Tibial nerve (tissue), 4 donors: ENCODE results near the gene PXMP4. TPM values are rescaled to one million over a fixed set of nuclear protein-coding genes. Genes with fewer than 3 reads are reported as not detected.

Source experiments
- DNase-seq, 2 donors: peaks; one replicate each; pipeline ENCODE4 v3.0.0-alpha.2; 2019; ENCODE audit warnings: low spot score in 2 of 2
- H3K27ac ChIP-seq, 4 donors: fragments of 200-600 bp; sonication (generic) in 3 of 4; one replicate each; pipeline ENCODE4 v1.5.1; 2017 to 2019; ENCODE audit warnings: mild to moderate bottlenecking in 1 of 4
- H3K27me3 ChIP-seq, 2 donors: fragments of 200-600 bp; sonication (generic) in 1 of 2; one replicate each; pipeline versions ENCODE4 v1.5.1 to v1.6.0; 2017 to 2019
- H3K36me3 ChIP-seq, 3 donors: fragments of 200-600 bp; sonication (generic); one replicate each; pipeline ENCODE4 v1.5.1; 2018 to 2019
- H3K4me1 ChIP-seq, 4 donors: fragments of 200-600 bp; sonication (generic) in 3 of 4; one replicate each; pipeline ENCODE4 v1.5.1; 2017 to 2019
- H3K4me3 ChIP-seq, 4 donors: fragments of 200-600 bp; sonication (generic) in 3 of 4; one replicate each; pipeline ENCODE4 v1.5.1; 2017 to 2019; ENCODE audit warnings: mild to moderate bottlenecking in 1 of 4, moderate library complexity in 1 of 4
- H3K9me3 ChIP-seq, 4 donors: fragments of 200-600 bp; sonication (generic) in 3 of 4; one replicate each; pipeline ENCODE4 v1.5.1; 2017 to 2019
- CTCF ChIP-seq, 5 experiments: fragments of 200-600 bp in 3 of 5; fragments of 450-650 bp in 2 of 5; sonication (generic) in 3 of 5; IDR thresholded peaks; one replicate each; pipeline ENCODE4 v1.5.1; 2016 to 2019; ENCODE audit warnings: antibody characterized with exemption in 5 of 5, mild to moderate bottlenecking in 3 of 5, moderate library complexity in 2 of 5
- EP300 ChIP-seq, 2 donors: sonication (generic); formaldehyde crosslinking; IDR thresholded peaks; one replicate each; pipeline ENCODE4 v1.6.1; 2017; ENCODE audit warnings: antibody characterized with exemption in 2 of 2, mild to moderate bottlenecking in 1 of 2
- POLR2A ChIP-seq, 2 donors: fragments of 450-650 bp; IDR thresholded peaks; one replicate each; pipeline ENCODE4 v1.6.1; 2017; ENCODE audit warnings: antibody characterized with exemption in 2 of 2, mild to moderate bottlenecking in 2 of 2, moderate library complexity in 2 of 2
- WGBS, 2 donors: methylation state at CpG; one replicate each; pipeline ENCODE4 v1.1.5; 2018; 5-methylcytosine and 5-hydroxymethylcytosine counted together
- total RNA-seq, 4 donors: library from RNA; depleted of rRNA; stranded (reverse); fragments of >200 nt; gene quantifications; one replicate each; pipeline ENCODE4 v1.1.0, GENCODE V29; 2016

The PXMP4 gene
- total RNA-seq, 4 donors from 2014 or later: 5.1 to 9.6 (median 8.6) TPM

GRCh38 chr20:33753763-33754162, 33.7 kb upstream of the PXMP4 start:
- WGBS, 2 donors: 82 to 89% methylated on average over 5 of the region's 5 CpGs
- DNase-seq: no peak
- peaks cover 0 to 6% (median 0%) of the 10 kb centered on the region in 4 donors for H3K9me3 ChIP-seq
- H3K4me1 ChIP-seq: no peaks in the 10 kb centered on the region
- H3K36me3 ChIP-seq: peaks cover 0 to 84% (median 0%) of the 10 kb centered on the region in 3 donors
- H3K27ac ChIP-seq: no peak overlapping the region
- H3K27me3 ChIP-seq: no peaks in the 10 kb centered on the region
- H3K4me3 ChIP-seq: no peak overlapping the region
- TF ChIP-seq POLR2A (IDR thresholded peaks at IDR 0.05): no peak
- no peak for TF ChIP-seq CTCF (IDR thresholded peaks at IDR 0.05)
- TF ChIP-seq EP300 (IDR thresholded peaks at IDR 0.05): no peak

GRCh38 chr20:33753143-33753542, 33.0 kb upstream of the PXMP4 start:
- H3K27ac ChIP-seq: no peak overlapping the region
- H3K27me3 ChIP-seq: no peaks in the 10 kb centered on the region
- TF ChIP-seq POLR2A (IDR thresholded peaks at IDR 0.05): no peak
- no peak for TF ChIP-seq EP300 (IDR thresholded peaks at IDR 0.05)
- no peak for TF ChIP-seq CTCF (IDR thresholded peaks at IDR 0.05)
- peaks cover 0 to 82% (median 0%) of the 10 kb centered on the region in 3 donors for H3K36me3 ChIP-seq
- DNase-seq: no peak
- WGBS, 2 donors: 93 to 99% methylated on average over 7 of the region's 7 CpGs
- peaks cover 0 to 6% (median 0%) of the 10 kb centered on the region in 4 donors for H3K9me3 ChIP-seq
- H3K4me1 ChIP-seq: no peaks in the 10 kb centered on the region
- H3K4me3 ChIP-seq: no peak overlapping the region

GRCh38 chr20:33751775-33752174, 31.7 kb upstream of the PXMP4 start:
- no peak overlapping the region for H3K4me3 ChIP-seq
- 93 to 97% methylated on average over 4 of the region's 4 CpGs for WGBS, 2 donors
- DNase-seq: no peak
- no peak overlapping the region for H3K27ac ChIP-seq
- H3K4me1 ChIP-seq: no peaks in the 10 kb centered on the region
- no peak for TF ChIP-seq CTCF (IDR thresholded peaks at IDR 0.05)
- no peak for TF ChIP-seq EP300 (IDR thresholded peaks at IDR 0.05)
- no peak for TF ChIP-seq POLR2A (IDR thresholded peaks at IDR 0.05)
- H3K9me3 ChIP-seq: no peaks in the 10 kb centered on the region
- no peaks in the 10 kb centered on the region for H3K27me3 ChIP-seq
- H3K36me3 ChIP-seq: peaks cover 0 to 72% (median 0%) of the 10 kb centered on the region in 3 donors

- no peaks in the 10 kb centered on the region for H3K9me3 ChIP-seq
- no peak overlapping the region for H3K27ac ChIP-seq
- no peaks in the 10 kb centered on the region for H3K4me1 ChIP-seq
- no peak overlapping the region for H3K4me3 ChIP-seq
- peaks cover 0 to 58% (median 0%) of the 10 kb centered on the region in 3 donors for H3K36me3 ChIP-seq
- no peak for TF ChIP-seq POLR2A (IDR thresholded peaks at IDR 0.05)
- no peak for TF ChIP-seq CTCF (IDR thresholded peaks at IDR 0.05)
- no peak for TF ChIP-seq EP300 (IDR thresholded peaks at IDR 0.05)
- 93% methylated on average over 12 of the region's 12 CpGs for WGBS, 2 donors
- no peak for DNase-seq
- H3K27me3 ChIP-seq: no peaks in the 10 kb centered on the region
These were observed 26.4 kb upstream of the PXMP4 start for GRCh38 chr20:33746325-33746998.

- no peaks in the 10 kb centered on the region for H3K9me3 ChIP-seq
- H3K4me1 ChIP-seq: no peaks in the 10 kb centered on the region
- no peaks in the 10 kb centered on the region for H3K27me3 ChIP-seq
- peaks cover 0 to 42% (median 0%) of the 10 kb centered on the region in 3 donors for H3K36me3 ChIP-seq
- TF ChIP-seq CTCF (IDR thresholded peaks at IDR 0.05) (no peak), EP300 (IDR thresholded peaks at IDR 0.05) (no peak), POLR2A (IDR thresholded peaks at IDR 0.05) (no peak)
- no peak overlapping the region for H3K27ac ChIP-seq
- no peak overlapping the region for H3K4me3 ChIP-seq
- WGBS, 2 donors: 86 to 91% methylated on average over 14 of the region's 14 CpGs
- DNase-seq: no peak
These were observed 24.8 kb upstream of the PXMP4 start for GRCh38 chr20:33744773-33745385.
